Osteoblast (primary cell): Measurements from ENCODE around the gene ADGRL2. TPM values are rescaled to one million over a fixed set of nuclear protein-coding genes. Genes with fewer than 3 reads are reported as not detected.

Experiments used
- DNase-seq: peaks from one replicate; pipeline ENCODE4 v3.0.0; 2011; ENCODE audit warnings: low spot score, mixed read lengths; ENCODE audit not compliant: insufficient read length; ENCODE audit errors: missing footprints
- H2AFZ ChIP-seq: 2 replicates; pipeline ENCODE4 v1.6.0; 2011; ENCODE audit warnings: mild to moderate bottlenecking, low read length
- H3K27ac ChIP-seq: 2 replicates; pipeline ENCODE4 v1.5.1; 2011; ENCODE audit warnings: mild to moderate bottlenecking, low read depth, low read length, moderate library complexity
- H3K27me3 ChIP-seq: 2 replicates; pipeline ENCODE4 v1.6.0; 2012; ENCODE audit warnings: mild to moderate bottlenecking, control low read depth, inconsistent platforms, low read length, moderate library complexity; ENCODE audit not compliant: insufficient read depth
- H3K36me3 ChIP-seq: 2 replicates; pipeline ENCODE4 v1.5.1; 2011; ENCODE audit warnings: mild to moderate bottlenecking, low read length, control low read depth, moderate library complexity; ENCODE audit not compliant: insufficient read depth
- H3K4me1 ChIP-seq: 2 replicates; pipeline ENCODE4 v1.5.1; 2011; ENCODE audit warnings: mild to moderate bottlenecking, low read length, control low read depth, moderate library complexity; ENCODE audit not compliant: insufficient read depth
- H3K4me2 ChIP-seq: 2 replicates; pipeline ENCODE4 v1.6.0; 2011; ENCODE audit warnings: mild to moderate bottlenecking, low read length; ENCODE audit not compliant: insufficient read depth
- H3K4me3 ChIP-seq: fragments of 200-600 bp; sonication (generic); 3 replicates; pipeline ENCODE4 v1.5.1; 2012; ENCODE audit warnings: mild to moderate bottlenecking, low read length, inconsistent platforms; ENCODE audit not compliant: insufficient read depth
- H3K79me2 ChIP-seq: 2 replicates; pipeline ENCODE4 v1.6.0; 2012; ENCODE audit warnings: mild to moderate bottlenecking, low read length, control low read depth, inconsistent platforms; ENCODE audit not compliant: insufficient read depth
- H3K9me3 ChIP-seq: 2 replicates; pipeline ENCODE4 v1.5.1; 2011; ENCODE audit warnings: low read depth, low read length, control low read depth
- H4K20me1 ChIP-seq: 2 replicates; pipeline ENCODE4 v1.6.0; 2012; ENCODE audit warnings: mild to moderate bottlenecking, low read length, control low read depth; ENCODE audit not compliant: insufficient read depth
- CTCF ChIP-seq: IDR thresholded peaks from 2 replicates; pipeline ENCODE4 v1.5.1; 2011; ENCODE audit warnings: mild to moderate bottlenecking, low read depth, low read length, moderate library complexity; ENCODE audit errors: extremely low read depth
- total RNA-seq: library from RNA; depleted of rRNA; stranded (reverse); fragments of >200 nt; gene quantifications from 2 replicates; pipeline ENCODE4 v1.2.3, GENCODE V29; 2012

Gene ADGRL2
- total RNA-seq, 1 donor = 55.4 TPM

GRCh38 chr1:81834268-81834667 is 33.5 kb downstream of the ADGRL2 start:
- no peak for DNase-seq
- Histone ChIP-seq H3K36me3 (no peaks in the 10 kb centered on the region), H3K4me1 (peaks cover 31% of the 10 kb centered on the region), H4K20me1 (no peaks in the 10 kb centered on the region), H3K4me3 (no peak overlapping the region), H3K27ac (no peak overlapping the region), H3K79me2 (peaks cover 50% of the 10 kb centered on the region), H2AFZ (no peak overlapping the region), H3K4me2 (no peak overlapping the region), H3K27me3 (no peaks in the 10 kb centered on the region), H3K9me3 (no peaks in the 10 kb centered on the region)
- TF ChIP-seq CTCF = no peak

GRCh38 chr1:81834921-81835698 is 34.4 kb downstream of the ADGRL2 start:
- DNase-seq = no peak
- Histone ChIP-seq H2AFZ (no peak overlapping the region), H3K79me2 (peaks cover 47% of the 10 kb centered on the region), H3K4me2 (peak overlapping the region; percentile 20), H4K20me1 (no peaks in the 10 kb centered on the region), H3K36me3 (no peaks in the 10 kb centered on the region), H3K27me3 (no peaks in the 10 kb centered on the region), H3K4me3 (no peak overlapping the region), H3K4me1 (peaks cover 31% of the 10 kb centered on the region), H3K9me3 (no peaks in the 10 kb centered on the region), H3K27ac (peak overlapping the region; percentile 17)
- TF ChIP-seq CTCF = no peak

DNA sequence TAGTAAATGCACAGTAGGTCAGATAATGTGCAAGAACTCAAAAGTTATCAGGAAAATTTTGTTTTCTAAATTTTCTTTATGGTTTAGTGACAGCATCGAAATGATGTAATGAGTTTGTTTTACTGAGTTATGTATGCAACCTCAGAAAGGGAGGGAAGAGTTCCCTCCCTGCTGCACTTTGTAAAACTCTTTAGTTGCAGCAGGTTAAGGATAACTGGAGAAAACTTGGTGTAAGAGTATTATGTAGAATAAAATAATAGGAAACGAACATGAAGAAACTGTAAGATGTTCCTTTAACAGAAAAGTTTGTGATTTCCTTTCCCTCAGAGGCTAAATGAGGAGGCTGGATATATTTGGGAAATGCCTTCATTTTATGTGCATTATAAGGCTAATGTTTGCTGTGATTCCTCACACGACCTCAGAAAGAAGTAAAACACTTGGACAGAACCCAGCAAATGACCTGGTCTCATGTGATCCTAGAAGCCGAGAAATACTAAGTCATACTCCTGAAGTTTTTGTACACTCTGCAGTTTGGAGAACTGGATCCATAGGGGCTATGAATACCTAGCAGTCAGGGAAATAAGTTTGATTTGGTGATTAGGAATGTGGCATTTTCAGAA is 35.4 kb downstream of the ADGRL2 start:
- DNase-seq = no peak
- peak overlapping the region; percentile 22 for H3K27ac ChIP-seq
- no peaks in the 10 kb centered on the region for H4K20me1 ChIP-seq
- H3K27me3 ChIP-seq = no peaks in the 10 kb centered on the region
- no peak overlapping the region for H2AFZ ChIP-seq
- H3K9me3 ChIP-seq = no peaks in the 10 kb centered on the region
- TF ChIP-seq CTCF = no peak
- peaks cover 42% of the 10 kb centered on the region for H3K79me2 ChIP-seq
- no peaks in the 10 kb centered on the region for H3K36me3 ChIP-seq
- no peak overlapping the region for H3K4me2 ChIP-seq
- H3K4me1 ChIP-seq = peaks cover 31% of the 10 kb centered on the region
- H3K4me3 ChIP-seq = no peak overlapping the region

DNA sequence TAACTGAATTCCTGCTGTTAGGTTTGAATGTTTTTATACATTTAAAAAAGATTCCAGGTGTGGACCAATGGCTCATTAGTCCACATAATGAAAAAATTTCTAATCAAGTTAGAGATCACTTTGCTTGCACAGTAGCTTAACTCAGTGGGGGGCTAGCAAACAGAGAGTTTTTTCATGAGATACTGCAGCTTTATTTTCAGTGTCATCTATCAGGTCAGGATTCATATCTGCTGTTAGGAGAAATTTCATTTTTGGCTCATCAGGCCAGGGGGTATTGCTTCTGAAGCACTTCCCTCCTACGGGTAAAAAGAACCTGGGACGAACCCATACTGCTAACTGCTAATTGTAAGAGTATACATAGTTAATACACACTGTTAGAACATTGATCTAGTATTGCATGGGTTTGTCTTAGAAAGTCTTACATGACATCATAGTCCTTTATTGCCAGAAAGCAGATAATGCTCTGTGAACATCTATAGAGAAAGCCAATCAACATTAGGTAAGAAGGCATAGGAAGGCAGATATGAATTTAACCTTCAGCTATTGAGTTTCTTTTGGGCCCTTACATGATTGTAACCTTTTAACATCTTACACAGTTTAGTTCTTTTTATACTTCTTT is 38.0 kb downstream of the ADGRL2 start:
- Histone ChIP-seq H3K4me1 (peaks cover 17% of the 10 kb centered on the region), H3K27ac (no peak overlapping the region), H3K4me3 (no peak overlapping the region), H3K27me3 (no peaks in the 10 kb centered on the region), H3K4me2 (no peak overlapping the region), H3K36me3 (no peaks in the 10 kb centered on the region), H3K9me3 (no peaks in the 10 kb centered on the region), H3K79me2 (peaks cover 33% of the 10 kb centered on the region), H2AFZ (no peak overlapping the region), H4K20me1 (no peaks in the 10 kb centered on the region)
- DNase-seq = no peak
- no peak for TF ChIP-seq CTCF
